GM21423 (cell line): ENCODE results near the gene ADPRH.
"Not testable (repeated sequence)": the region's sequence is repeated elsewhere in the genome, so short reads cannot be mapped to it uniquely, and the experiment has no call there.

ENCODE experiments used
- ATAC-seq: cut with Tn5 transposase; IDR thresholded peaks from one replicate; pipeline ENCODE4 v1.9.1; 2021; ENCODE audit warnings: mild to moderate bottlenecking, moderate library complexity; ENCODE audit not compliant: unreplicated experiment

Gene ADPRH

GRCh38 chr3:119558626-119559317 is 20.5 kb upstream of the ADPRH start:
- no peak for ATAC-seq

GRCh38 chr3:119559441-119559963 is 19.8 kb upstream of the ADPRH start, which contains the start of gene CD80:
Gene CD80, minus strand, starts transcription at chr3:119559614. Its CDS starts 1,886 bp downstream, at chr3:119557728.
- peak; percentile 54 for ATAC-seq

GRCh38 chr3:119560160-119560559 is 19.1 kb upstream of the ADPRH start:
- ATAC-seq: no peak

GRCh38 chr3:119562307-119562961 is 16.9 kb upstream of the ADPRH start:
- ATAC-seq: peak; percentile 69

- not testable (repeated sequence) for ATAC-seq
These were observed 16.0 kb upstream of the ADPRH start for GRCh38 chr3:119563334-119563733.

GRCh38 chr3:119569156-119569555 is 10.1 kb upstream of the ADPRH start:
- no peak for ATAC-seq

GRCh38 chr3:119570229-119570628 is 9.1 kb upstream of the ADPRH start:
- peak; percentile 73 for ATAC-seq

- ATAC-seq: no peak
These were observed 8.1 kb upstream of the ADPRH start for GRCh38 chr3:119571230-119571629.

- no peak for ATAC-seq
These were observed 7.6 kb upstream of the ADPRH start for GRCh38 chr3:119571688-119572087.

- no peak for ATAC-seq
These were observed 3.8 kb upstream of the ADPRH start for GRCh38 chr3:119575507-119575906.

GRCh38 chr3:119580067-119580760 is 922 bp downstream of the ADPRH start:
- peak; percentile 73 for ATAC-seq

GRCh38 chr3:119582178-119582577 is 2.9 kb downstream of the ADPRH start:
- ATAC-seq: no peak

GRCh38 chr3:119585208-119585607 is 5.9 kb downstream of the ADPRH start:
- no peak for ATAC-seq

- ATAC-seq: no peak
These were observed 6.7 kb downstream of the ADPRH start for GRCh38 chr3:119585856-119586570.

GRCh38 chr3:119586733-119587172 is 7.5 kb downstream of the ADPRH start:
- no peak for ATAC-seq

- ATAC-seq: no peak
These were observed 8.8 kb downstream of the ADPRH start for GRCh38 chr3:119588112-119588511.

GRCh38 chr3:119589102-119589773 is 9.9 kb downstream of the ADPRH start:
- no peak for ATAC-seq

- ATAC-seq: no peak
These were observed 11.4 kb downstream of the ADPRH start for GRCh38 chr3:119590706-119591105.

- no peak for ATAC-seq
These were observed 13.6 kb downstream of the ADPRH start for GRCh38 chr3:119592861-119593260.

GRCh38 chr3:119594066-119594465 is 14.8 kb downstream of the ADPRH start:
- ATAC-seq: no peak
